Naive B cell (primary cell): ENCODE results near the gene HMGA1. TPM values are rescaled to one million over a fixed set of nuclear protein-coding genes. Genes with fewer than 3 reads are reported as not detected.

Experiments
- ATAC-seq, 2 donors: fragments of 150-1000 bp; cut with Tn5 transposase; 2 replicates each; pipeline ENCODE4 v1.10.0; 2021; ENCODE audit warnings: low read depth in 2 of 2, mild to moderate bottlenecking in 2 of 2, moderate library complexity in 2 of 2
- DNase-seq: peaks from one replicate; pipeline ENCODE4 v3.0.0; 2022
- H3K27ac Mint-ChIP-seq, 6 donors: one replicate each; pipeline ENCODE4 v1.8.0; 2020 to 2022; ENCODE audit warnings: mild to moderate bottlenecking in 6 of 6, mixed read lengths in 6 of 6, moderate library complexity in 5 of 6, inconsistent platforms in 2 of 6
- H3K27me3 Mint-ChIP-seq, 3 donors: one replicate each; pipeline ENCODE4 v1.8.0; 2021 to 2022; ENCODE audit warnings: mixed read lengths in 3 of 3, mild to moderate bottlenecking in 1 of 3
- H3K36me3 Mint-ChIP-seq, 2 donors: one replicate each; pipeline ENCODE4 v1.8.0; 2020 to 2022; ENCODE audit warnings: mixed read lengths in 2 of 2, inconsistent platforms in 1 of 2, mild to moderate bottlenecking in 1 of 2
- H3K4me1 Mint-ChIP-seq, 3 donors: one replicate each; pipeline ENCODE4 v1.8.0; 2020 to 2022; ENCODE audit warnings: mixed read lengths in 3 of 3, inconsistent platforms in 1 of 3, mild to moderate bottlenecking in 1 of 3, moderate library complexity in 1 of 3
- H3K4me3 Mint-ChIP-seq, 8 donors: one replicate each; pipeline ENCODE4 v1.8.0; 2020 to 2022; ENCODE audit warnings: mild to moderate bottlenecking in 8 of 8, mixed read lengths in 8 of 8, moderate library complexity in 8 of 8, inconsistent platforms in 2 of 8
- H3K9me3 Mint-ChIP-seq, 7 donors: one replicate each; pipeline ENCODE4 v1.8.0; 2020 to 2022; ENCODE audit warnings: mixed read lengths in 7 of 7, mild to moderate bottlenecking in 5 of 7, inconsistent platforms in 2 of 7, moderate library complexity in 1 of 7
- polyA plus RNA-seq, 6 donors: library from polyadenylated mRNA; unstranded; fragments of 300-500 nt; fragmentation: Illumina TruSeq; gene quantifications; one replicate each; pipeline ENCODE4 v1.2.3, GENCODE V29; 2021; ENCODE audit warnings: low read depth in 6 of 6

The HMGA1 gene
- polyA plus RNA-seq, 6 donors from 2014 or later = 17.2 to 38.1 (median 31.2) TPM

DNA sequence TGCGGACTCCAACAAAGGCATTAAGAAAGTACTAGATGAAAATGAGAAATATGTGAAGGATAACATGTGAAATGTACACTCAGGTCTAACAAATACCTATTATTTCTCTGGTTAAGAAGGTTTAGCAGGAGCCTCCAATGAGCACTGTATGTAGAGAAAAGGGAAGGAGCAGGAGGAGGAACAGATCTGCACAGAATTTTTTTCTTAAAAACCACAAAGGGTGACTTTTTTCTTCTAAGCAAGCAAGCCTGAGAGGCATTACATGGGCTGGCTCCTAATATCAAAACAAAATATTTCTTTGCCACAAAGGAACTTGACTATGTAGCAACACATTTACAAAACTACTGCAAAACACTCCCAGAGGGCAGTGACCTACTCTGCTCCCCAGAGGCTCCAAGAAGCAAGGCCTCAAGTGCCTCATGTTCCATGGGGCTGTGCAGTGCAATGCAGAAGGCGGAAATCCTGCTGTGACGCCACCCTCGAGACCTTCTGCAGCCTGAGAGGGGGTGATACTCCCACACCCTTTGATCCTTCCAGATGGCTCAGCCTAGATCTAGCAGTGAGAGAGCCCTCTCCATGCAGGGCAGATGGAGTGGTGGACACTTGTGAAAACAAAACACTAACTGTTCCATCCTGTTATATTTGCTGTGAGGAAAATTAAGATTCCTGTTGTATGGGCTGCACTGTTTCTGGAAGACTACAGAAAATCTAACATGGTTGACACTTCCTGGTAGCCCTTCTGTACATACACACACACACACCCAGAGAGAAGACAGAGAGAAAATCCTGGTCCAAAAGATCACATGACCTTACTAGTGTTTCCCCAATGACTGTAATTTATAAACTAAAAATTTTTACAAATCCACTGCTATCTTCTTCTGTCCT lies 48.1 kb downstream of the HMGA1 start:
- Mint-ChIP-seq H3K36me3 (peaks cover 8 to 38% of the 10 kb centered on the region in 2 donors), H3K27me3 (no peaks in the 10 kb centered on the region), H3K9me3 (peaks cover 0 to 4% (median 0%) of the 10 kb centered on the region in 7 donors), H3K27ac (peak overlapping the region; percentile 32 to 93 (median 89)), H3K4me3 (peak overlapping the region in 6 of 8 donors; percentile 12 to 63 (median 40)), H3K4me1 (peaks cover 36 to 47% (median 39%) of the 10 kb centered on the region in 3 donors)
- ATAC-seq (peak; percentile 76 to 88), DNase-seq (peak; percentile 37)

DNA sequence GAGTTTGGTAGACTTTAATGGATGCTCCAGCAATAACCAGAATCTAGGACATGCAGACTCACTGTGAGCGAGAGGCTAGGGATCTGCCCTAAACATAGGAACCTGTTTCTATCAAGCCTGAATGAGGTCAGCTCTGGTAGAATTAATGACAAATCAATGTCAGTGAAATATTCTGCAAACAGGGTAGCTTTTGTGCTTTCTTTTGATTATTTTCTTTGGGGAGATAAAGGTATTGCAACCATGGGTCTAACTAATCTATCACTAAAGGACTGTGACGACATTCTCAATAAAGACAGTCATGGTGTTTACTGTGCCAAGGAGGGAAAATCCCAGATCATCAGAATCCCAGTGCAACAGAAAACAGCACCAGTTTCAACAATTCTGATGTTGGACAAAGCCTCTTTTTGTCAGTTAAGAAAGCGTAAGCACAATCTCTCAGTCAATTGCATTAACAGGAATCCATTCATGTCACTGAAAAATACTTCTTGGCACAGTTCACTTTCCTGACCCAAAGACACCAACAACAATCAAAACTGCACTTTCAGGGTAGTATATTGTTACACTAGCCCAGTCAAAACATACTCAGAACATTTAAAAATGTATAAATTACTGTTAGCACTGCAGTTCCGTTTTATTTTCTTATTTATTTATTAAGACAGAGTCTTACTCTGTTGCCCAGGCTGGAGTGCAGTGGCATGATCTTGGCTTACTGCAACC lies 48.9 kb downstream of the HMGA1 start:
- DNase-seq = no peak
- Mint-ChIP-seq H3K36me3 (peaks cover 8 to 30% of the 10 kb centered on the region in 2 donors), H3K4me3 (peak overlapping the region in 2 of 8 donors; percentile 12 to 29), H3K27me3 (no peaks in the 10 kb centered on the region), H3K9me3 (peaks cover 0 to 4% (median 0%) of the 10 kb centered on the region in 7 donors), H3K4me1 (peaks cover 36 to 51% (median 37%) of the 10 kb centered on the region in 3 donors), H3K27ac (peak overlapping the region in 4 of 6 donors; percentile 32 to 93 (median 82))
- no peak for ATAC-seq

GRCh38 chr6:34288581-34288980 lies 51.9 kb downstream of the HMGA1 start:
- Mint-ChIP-seq H3K27me3 (no peaks in the 10 kb centered on the region), H3K9me3 (peaks cover 0 to 4% (median 0%) of the 10 kb centered on the region in 7 donors), H3K4me1 (peaks cover 38 to 67% (median 46%) of the 10 kb centered on the region in 3 donors), H3K36me3 (peaks cover 17 to 34% of the 10 kb centered on the region in 2 donors), H3K27ac (peak overlapping the region in 3 of 6 donors; percentile 14 to 87 (median 83)), H3K4me3 (peak overlapping the region in 4 of 8 donors; percentile 16 to 64 (median 29))
- ATAC-seq (peak in 1 of 2 donors; percentile 41), DNase-seq (no peak)

DNA sequence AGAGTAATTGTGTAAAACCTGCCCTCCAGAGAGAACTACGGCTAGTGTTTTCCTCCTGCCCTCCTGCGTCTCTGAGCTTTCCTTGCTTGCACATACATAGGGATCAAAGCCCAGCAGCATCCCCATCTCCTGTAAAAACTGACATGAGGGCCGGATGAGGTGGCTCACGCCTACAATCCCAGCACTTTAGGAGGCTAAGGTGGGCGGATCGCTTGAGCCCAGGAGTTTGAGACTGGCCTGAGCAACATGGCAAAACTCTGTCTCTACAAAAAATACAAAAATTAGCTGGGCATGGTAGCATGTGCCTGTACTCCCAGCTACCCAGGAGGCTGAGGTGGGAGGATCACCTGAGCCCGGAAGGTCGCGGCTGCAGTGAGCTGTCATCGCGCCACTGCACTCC lies 52.5 kb downstream of the HMGA1 start:
- H3K36me3 Mint-ChIP-seq = peaks cover 22 to 32% of the 10 kb centered on the region in 2 donors
- H3K4me3 Mint-ChIP-seq = peak overlapping the region in 5 of 8 donors; percentile 21 to 64 (median 47)
- H3K27ac Mint-ChIP-seq = peak overlapping the region in 4 of 6 donors; percentile 14 to 87 (median 58)

GRCh38 chr6:34292954-34293353 lies 56.3 kb downstream of the HMGA1 start:
- no peaks in the 10 kb centered on the region for H3K27me3 Mint-ChIP-seq
- H3K4me3 Mint-ChIP-seq = peak overlapping the region in 1 of 8 donors; percentile 37
- H3K27ac Mint-ChIP-seq = peak overlapping the region in 3 of 6 donors; percentile 84 to 94 (median 94)
- ATAC-seq = no peak
- H3K9me3 Mint-ChIP-seq = no peaks in the 10 kb centered on the region
- peaks cover 49 to 76% (median 55%) of the 10 kb centered on the region in 3 donors for H3K4me1 Mint-ChIP-seq
- H3K36me3 Mint-ChIP-seq = peaks cover 22% of the 10 kb centered on the region in 2 donors
- DNase-seq = no peak

More for the DNA sequence above, 52.5 kb downstream of the HMGA1 start:
- ATAC-seq (no peak), DNase-seq (no peak)
- Mint-ChIP-seq H3K4me1 (peaks cover 39 to 66% (median 45%) of the 10 kb centered on the region in 3 donors), H3K27me3 (no peaks in the 10 kb centered on the region), H3K9me3 (peaks cover 0 to 4% (median 0%) of the 10 kb centered on the region in 7 donors)

DNA sequence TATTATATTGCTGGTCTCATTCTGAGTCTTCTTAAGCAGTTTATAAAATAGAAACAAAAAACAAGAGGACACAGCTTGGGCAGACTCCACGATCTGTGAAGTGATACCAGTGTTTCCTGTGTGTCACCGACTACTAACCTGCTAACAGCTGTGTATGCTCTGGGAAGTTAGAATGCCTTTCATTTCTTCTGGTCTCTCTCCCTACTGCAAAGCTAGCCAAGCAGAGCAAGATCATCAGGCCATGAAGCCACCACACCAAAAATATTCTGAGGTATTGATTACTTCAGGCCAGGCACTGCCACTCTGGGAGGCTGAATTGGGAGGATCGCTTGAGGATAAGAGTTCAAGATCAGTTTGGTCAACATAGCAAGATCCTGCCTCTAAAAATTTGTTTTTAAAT lies 59.0 kb downstream of the HMGA1 start:
- Mint-ChIP-seq H3K27ac (peak overlapping the region; percentile 43 to 98 (median 96)), H3K9me3 (no peaks in the 10 kb centered on the region), H3K4me3 (peak overlapping the region; percentile 47 to 88 (median 78)), H3K27me3 (no peaks in the 10 kb centered on the region), H3K4me1 (peaks cover 41 to 79% (median 55%) of the 10 kb centered on the region in 3 donors), H3K36me3 (peaks cover 19 to 22% of the 10 kb centered on the region in 2 donors)
- DNase-seq (peak; percentile 65), ATAC-seq (peak; percentile 98)

Other genes starting within 250 kb of the HMGA1 start
- gene GRM4, start 90.8 kb upstream of the HMGA1 start, polyA plus RNA-seq = not detected
- gene SMIM29, start 12.1 kb downstream of the HMGA1 start, polyA plus RNA-seq = 100 to 1,000 TPM in 3 of 6 donors, 10 to 100 TPM in 3; 91.2 to 127 (median 99.0) TPM
- 10 to 100 TPM; 12.6 to 15.5 (median 14.0) TPM for gene NUDT3, start 155.8 kb downstream of the HMGA1 start, polyA plus RNA-seq
- gene RPS10, start 189.2 kb downstream of the HMGA1 start, polyA plus RNA-seq = 1,000 to 10,000 TPM; 1,403 to 2,423 (median 1,715) TPM
- not detected for gene PACSIN1, start 229.2 kb downstream of the HMGA1 start, polyA plus RNA-seq